ENCODE measurements around the gene NDUFA6.

Gene NDUFA6

DNA sequence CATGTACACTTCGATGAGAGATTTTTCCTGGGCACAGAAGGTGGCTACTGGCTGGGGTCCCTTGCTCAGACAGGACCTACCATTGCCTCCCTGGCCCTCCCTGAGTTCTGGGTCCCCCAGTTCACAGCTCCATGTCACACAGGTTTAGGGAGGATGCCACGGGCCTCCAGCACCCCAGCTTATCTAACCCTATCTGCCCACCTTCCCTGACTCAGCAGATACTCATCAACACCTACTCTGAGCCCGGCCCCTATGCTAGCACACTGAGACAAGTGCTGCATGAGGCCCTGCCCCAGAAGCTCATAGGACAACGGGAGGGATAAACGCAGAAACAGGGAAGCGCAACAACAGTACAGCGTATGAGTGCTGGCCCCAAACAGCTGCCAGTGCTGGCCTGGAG lies 29.5 kb downstream of the NDUFA6 start:
- TF ChIP-seq, protein P1, sequence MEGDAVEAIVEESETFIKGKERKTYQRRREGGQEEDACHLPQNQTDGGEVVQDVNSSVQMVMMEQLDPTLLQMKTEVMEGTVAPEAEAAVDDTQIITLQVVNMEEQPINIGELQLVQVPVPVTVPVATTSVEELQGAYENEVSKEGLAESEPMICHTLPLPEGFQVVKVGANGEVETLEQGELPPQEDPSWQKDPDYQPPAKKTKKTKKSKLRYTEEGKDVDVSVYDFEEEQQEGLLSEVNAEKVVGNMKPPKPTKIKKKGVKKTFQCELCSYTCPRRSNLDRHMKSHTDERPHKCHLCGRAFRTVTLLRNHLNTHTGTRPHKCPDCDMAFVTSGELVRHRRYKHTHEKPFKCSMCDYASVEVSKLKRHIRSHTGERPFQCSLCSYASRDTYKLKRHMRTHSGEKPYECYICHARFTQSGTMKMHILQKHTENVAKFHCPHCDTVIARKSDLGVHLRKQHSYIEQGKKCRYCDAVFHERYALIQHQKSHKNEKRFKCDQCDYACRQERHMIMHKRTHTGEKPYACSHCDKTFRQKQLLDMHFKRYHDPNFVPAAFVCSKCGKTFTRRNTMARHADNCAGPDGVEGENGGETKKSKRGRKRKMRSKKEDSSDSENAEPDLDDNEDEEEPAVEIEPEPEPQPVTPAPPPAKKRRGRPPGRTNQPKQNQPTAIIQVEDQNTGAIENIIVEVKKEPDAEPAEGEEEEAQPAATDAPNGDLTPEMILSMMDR (IDR thresholded peaks at IDR 0.05; ENCODE audit: insufficient read depth, low read length, missing control alignments): no peak
- ChIA-PET POLR2A (no interaction called here), CTCF (no interaction called here)

DNA sequence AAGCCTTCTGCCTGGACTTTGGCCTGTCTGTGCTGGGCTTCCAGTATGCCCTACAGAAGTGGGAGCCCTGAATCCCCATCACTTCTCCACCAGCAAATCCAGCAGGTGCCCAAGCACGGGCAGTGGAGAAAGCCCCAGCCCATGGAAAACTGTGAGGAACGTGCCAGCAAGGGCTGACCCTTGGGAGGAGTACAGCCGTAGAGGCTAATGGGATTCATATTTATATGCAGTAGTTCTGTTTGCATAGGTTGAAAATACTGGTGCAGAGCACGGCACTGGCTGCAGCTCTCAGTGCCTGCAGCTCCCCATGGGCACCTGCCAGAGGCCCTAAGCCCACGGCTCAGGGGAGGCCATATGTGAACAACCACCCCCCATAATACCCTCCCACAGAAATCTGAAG lies 30.1 kb downstream of the NDUFA6 start:
- no peak overlapping the region for H3K4me3 ChIP-seq (ENCODE audit: low read depth, low read length)
- ChIA-PET POLR2A (no interaction called here), CTCF (no interaction called here)
- no peak for DNase-seq (ENCODE audit: low read depth, low spot score)
- TF ChIP-seq, protein P1 (IDR thresholded peaks at IDR 0.05; ENCODE audit: insufficient read depth, low read length, missing control alignments): no peak

More for the DNA sequence above, 29.5 kb downstream of the NDUFA6 start:
- no peak overlapping the region for H3K4me3 ChIP-seq (ENCODE audit: low read depth, low read length)
- no peak for DNase-seq (ENCODE audit: low read depth, low spot score)

DNA sequence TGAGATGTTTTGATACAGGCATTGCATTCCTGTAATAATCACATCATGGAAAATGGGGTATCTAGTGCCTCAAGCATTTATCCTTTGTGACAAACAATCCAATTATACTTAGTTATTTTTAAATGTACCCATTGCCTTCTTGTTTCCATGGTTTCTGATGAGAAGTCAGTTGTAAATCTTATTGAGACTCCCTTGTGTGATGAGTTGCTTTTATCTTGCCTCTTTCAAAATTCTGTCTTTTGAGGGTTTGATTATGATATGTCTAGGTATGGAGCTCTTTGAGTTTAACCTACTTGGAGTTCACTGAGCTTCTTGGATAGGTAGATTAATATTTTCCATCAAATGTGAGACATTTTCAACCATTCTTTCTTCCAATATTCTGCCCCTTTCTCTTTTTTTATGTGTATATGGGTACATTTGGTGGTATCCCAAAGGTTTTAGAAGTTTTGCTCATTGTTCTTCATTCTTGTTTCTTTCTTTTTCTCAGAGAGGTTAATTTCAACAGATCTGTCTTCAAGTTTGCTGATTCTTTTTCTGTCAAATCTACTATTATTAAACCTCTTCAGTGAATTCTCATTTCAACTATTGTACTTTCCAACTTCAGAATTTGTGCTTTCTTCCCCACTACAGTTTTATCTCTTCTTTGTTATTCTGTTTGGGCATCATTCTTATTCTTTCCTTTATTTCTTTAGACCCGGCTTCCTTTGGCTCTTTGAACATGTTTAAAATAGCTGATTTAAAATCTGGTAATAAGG lies 33.6 kb downstream of the NDUFA6 start:
- ChIA-PET CTCF (no interaction called here), POLR2A (no interaction called here)
- no peak for DNase-seq (ENCODE audit: low read depth, low spot score)
- H3K4me3 ChIP-seq (ENCODE audit: low read depth, low read length): no peak overlapping the region
- TF ChIP-seq, protein P1 (IDR thresholded peaks at IDR 0.05; ENCODE audit: insufficient read depth, low read length, missing control alignments): no peak

DNA sequence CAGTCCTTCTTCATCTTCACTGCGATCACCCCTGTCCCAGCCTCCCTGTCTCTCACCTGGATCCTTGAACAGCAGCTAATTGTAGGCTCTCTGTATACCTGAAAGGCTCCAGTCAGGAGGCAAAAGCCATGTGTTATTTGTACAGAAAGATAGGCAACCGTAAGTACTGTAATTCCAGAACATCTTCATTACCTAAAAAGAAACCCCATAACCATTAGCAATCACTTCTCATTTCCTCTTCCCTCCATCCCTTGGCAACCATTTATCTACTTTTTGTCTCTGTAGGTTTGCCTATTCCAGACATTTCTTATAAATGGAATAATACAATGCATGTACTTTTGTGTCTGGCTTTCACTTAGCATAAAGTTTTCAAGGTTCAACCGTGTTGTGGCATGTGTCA lies 37.8 kb downstream of the NDUFA6 start:
- DNase-seq (ENCODE audit: low read depth, low spot score): no peak
- no peak overlapping the region for H3K4me3 ChIP-seq (ENCODE audit: low read depth, low read length)
- TF ChIP-seq, protein P1 (IDR thresholded peaks at IDR 0.05; ENCODE audit: insufficient read depth, low read length, missing control alignments): no peak
- CTCF ChIA-PET: no interaction called here
- POLR2A ChIA-PET: no interaction called here

DNA sequence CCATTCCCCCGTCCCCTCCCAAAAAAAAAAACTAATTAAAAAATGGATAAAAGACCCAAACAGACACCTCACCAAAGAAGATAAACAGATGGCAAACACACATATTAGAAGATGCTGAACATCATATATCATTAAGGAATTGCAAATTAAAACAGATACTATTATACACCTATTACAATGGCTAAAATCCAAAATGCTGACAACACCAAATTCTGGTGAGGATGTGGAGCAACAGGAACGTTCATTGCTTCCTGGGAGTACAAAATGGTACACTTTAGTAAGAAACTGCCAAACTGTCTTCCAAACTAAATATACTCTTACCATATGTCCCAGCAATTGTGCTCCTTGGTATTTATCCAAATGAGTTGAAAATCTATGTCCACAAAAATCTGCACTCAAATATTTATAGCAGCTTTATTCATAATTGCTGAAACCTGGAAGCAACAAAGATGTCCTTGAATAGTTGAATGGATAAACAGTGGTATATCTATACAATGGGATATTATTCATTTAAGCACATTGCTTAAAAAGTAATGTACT lies 39.9 kb downstream of the NDUFA6 start:
- DNase-seq (ENCODE audit: low read depth, low spot score): no peak
- TF ChIP-seq, protein P1 (IDR thresholded peaks at IDR 0.05; ENCODE audit: insufficient read depth, low read length, missing control alignments): no peak
- ChIA-PET POLR2A (no interaction called here), CTCF (interaction anchor here (1.0 kb wide), 1 partner anchor 11 kb away, joined by 3 read pairs; no protein-coding TSS in a partner anchor)
- no peak overlapping the region for H3K4me3 ChIP-seq (ENCODE audit: low read depth, low read length)

DNA sequence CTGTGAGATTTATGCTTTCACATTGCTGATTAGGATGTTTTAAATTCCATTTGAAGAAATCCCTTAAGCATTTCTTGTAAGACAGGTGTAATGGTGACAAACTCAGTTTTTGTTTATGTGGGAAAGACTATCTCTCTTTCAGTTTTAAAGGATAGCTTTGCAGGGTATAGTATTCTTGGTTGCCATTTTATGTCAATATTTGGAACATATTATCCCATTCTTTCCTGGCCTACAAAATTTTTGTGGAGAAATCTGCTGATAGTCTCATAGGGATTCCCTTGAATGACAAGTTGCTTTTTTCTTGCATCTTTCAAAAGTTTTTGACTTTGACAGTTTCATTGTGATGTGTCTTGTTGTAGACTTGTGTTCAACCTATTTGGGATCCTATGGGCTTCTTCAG lies 48.8 kb downstream of the NDUFA6 start:
- POLR2A ChIA-PET: no interaction called here
- H3K4me3 ChIP-seq (ENCODE audit: low read depth, low read length): no peak overlapping the region
- CTCF ChIA-PET: no interaction called here
- DNase-seq (ENCODE audit: low read depth, low spot score): no peak
- TF ChIP-seq, protein P1 (IDR thresholded peaks at IDR 0.05; ENCODE audit: insufficient read depth, low read length, missing control alignments): no peak

Measured in AG04449 (cell line).